ENCODE data around the gene PACS1.

- TF ChIP-seq CTCF (IDR thresholded peaks at IDR 0.05; ENCODE audit: low read depth, low read length, poor library complexity, severe bottlenecking) (no peak), EZH2phosphoT487 (IDR thresholded peaks at IDR 0.05; ENCODE audit: borderline replicate concordance, low read length) (no peak)
Measured at GRCh38 chr11:66020618-66021357, 49.3 kb upstream of the PACS1 start.
